Ecto neural progenitor cell (in vitro differentiated cells): Measurements from ENCODE around the gene FNDC3B.

Source experiments
- DNase-seq: peaks from one replicate; pipeline ENCODE4 v3.0.0-alpha.2; 2018; ENCODE audit warnings: low spot score

FNDC3B gene

GRCh38 chr3:172054115-172054764 lies 14.9 kb downstream of the FNDC3B start:
- no peak for DNase-seq

- no peak for DNase-seq
Measured at GRCh38 chr3:172056416-172056815, 17.0 kb downstream of the FNDC3B start.

- DNase-seq: no peak
Measured at GRCh38 chr3:172057059-172057458, 17.7 kb downstream of the FNDC3B start.

GRCh38 chr3:172057624-172058327 lies 18.4 kb downstream of the FNDC3B start:
- no peak for DNase-seq

- DNase-seq: no peak
Measured at GRCh38 chr3:172059532-172059931, 20.2 kb downstream of the FNDC3B start.

GRCh38 chr3:172060234-172060633 lies 20.9 kb downstream of the FNDC3B start:
- DNase-seq: no peak

GRCh38 chr3:172061724-172062184 lies 22.4 kb downstream of the FNDC3B start:
- no peak for DNase-seq

GRCh38 chr3:172062761-172063160 lies 23.4 kb downstream of the FNDC3B start:
- DNase-seq: no peak

GRCh38 chr3:172063456-172064432 lies 24.4 kb downstream of the FNDC3B start:
- no peak for DNase-seq

GRCh38 chr3:172065527-172065926 lies 26.1 kb downstream of the FNDC3B start:
- DNase-seq: no peak

- no peak for DNase-seq
Measured at GRCh38 chr3:172065967-172066762, 26.8 kb downstream of the FNDC3B start.

GRCh38 chr3:172066880-172067796 lies 27.8 kb downstream of the FNDC3B start:
- DNase-seq: no peak

- no peak for DNase-seq
Measured at GRCh38 chr3:172067837-172068440, 28.6 kb downstream of the FNDC3B start.

GRCh38 chr3:172068977-172069376 lies 29.6 kb downstream of the FNDC3B start:
- DNase-seq: no peak

- DNase-seq: no peak
Measured at GRCh38 chr3:172069478-172069877, 30.1 kb downstream of the FNDC3B start.

- no peak for DNase-seq
Measured at GRCh38 chr3:172070269-172070668, 30.9 kb downstream of the FNDC3B start.

- DNase-seq: no peak
Measured at GRCh38 chr3:172070802-172071201, 31.4 kb downstream of the FNDC3B start.

GRCh38 chr3:172071780-172072330 lies 32.5 kb downstream of the FNDC3B start:
- no peak for DNase-seq

- DNase-seq: no peak
Measured at GRCh38 chr3:172072543-172072942, 33.2 kb downstream of the FNDC3B start.
